Amygdala (tissue), 56 donors: Measurements from ENCODE around the gene RBMS3.
"Not testable (repeated sequence)": the region's sequence is repeated elsewhere in the genome, so short reads cannot be mapped to it uniquely, and the experiment has no call there.

Experiments
- DNase-seq, 56 donors: peaks; one replicate each; lab custom pipeline; 2025; lab: John Stamatoyannopoulos, UW

RBMS3 gene

DNA sequence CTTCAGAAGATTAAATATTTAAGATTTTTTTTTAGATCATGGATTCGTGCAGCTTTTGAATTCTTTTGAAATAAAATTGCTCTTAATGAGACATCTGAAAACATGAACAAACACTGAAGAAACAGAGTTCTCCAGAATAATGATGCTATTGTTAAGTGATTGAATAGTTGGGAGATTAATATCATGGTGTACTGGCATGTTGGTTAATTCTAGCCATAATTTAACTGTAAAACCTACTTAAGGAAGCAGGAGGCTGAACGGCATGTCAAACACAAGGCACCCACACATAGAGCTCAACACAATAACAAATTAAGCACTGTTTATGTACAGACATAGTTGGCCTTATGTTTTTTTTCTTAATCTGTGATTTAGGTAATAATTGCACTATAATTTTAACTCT lies 185.6 kb downstream of the RBMS3 start:
- no peak for DNase-seq

DNA sequence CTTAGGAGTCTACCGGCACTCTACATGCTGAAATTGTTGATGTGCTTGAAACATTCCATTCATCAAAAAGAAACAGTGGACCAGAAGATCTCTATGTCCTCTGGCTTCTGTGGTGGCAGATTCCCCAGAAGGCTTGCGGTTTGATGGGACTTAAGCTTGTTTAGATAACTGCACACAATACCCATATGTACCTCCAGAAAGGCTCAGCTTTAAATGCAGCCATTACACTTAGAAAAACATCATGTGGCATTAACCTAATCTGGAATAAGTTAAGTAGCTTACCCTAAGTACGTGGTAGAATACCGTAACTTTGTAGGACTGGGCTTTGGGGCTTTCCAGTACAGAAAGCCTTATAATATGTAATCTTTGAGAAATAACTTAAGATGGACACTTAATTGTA lies 187.3 kb downstream of the RBMS3 start:
- no peak for DNase-seq

DNA sequence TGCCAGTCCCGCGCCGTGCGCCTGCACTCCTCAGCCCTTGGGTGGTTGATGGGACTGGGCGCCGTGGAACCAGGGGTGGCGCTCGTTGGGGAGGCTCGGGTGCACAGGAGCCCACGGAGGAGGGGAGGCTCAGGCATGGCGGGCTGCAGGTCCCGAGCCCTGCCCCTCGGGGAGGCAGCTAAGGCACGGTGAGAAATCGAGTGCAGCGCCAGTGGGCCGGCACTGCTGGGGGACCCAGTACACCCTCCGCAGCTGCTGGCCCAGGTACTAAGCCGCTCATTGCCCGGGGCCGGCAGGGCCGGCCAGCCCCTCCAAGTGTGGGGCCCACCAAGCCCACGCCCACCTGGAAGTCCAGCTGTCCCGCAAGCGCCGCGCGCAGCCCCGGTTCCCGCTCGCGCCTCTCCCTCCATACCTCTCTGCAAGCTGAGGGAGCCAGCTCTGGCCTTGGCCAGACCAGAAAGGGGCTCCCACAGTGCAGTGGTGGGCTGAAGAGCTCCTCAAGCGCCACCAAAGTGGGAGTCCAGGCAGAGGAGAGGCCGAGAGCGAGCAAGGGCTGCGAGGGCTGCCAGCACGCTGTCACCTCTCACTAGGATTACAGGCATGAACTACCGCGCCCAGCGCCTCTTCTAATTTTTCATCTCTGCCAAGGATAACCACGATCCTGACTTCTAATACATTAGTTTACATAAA lies 192.8 kb downstream of the RBMS3 start:
- DNase-seq = not testable (repeated sequence)

DNA sequence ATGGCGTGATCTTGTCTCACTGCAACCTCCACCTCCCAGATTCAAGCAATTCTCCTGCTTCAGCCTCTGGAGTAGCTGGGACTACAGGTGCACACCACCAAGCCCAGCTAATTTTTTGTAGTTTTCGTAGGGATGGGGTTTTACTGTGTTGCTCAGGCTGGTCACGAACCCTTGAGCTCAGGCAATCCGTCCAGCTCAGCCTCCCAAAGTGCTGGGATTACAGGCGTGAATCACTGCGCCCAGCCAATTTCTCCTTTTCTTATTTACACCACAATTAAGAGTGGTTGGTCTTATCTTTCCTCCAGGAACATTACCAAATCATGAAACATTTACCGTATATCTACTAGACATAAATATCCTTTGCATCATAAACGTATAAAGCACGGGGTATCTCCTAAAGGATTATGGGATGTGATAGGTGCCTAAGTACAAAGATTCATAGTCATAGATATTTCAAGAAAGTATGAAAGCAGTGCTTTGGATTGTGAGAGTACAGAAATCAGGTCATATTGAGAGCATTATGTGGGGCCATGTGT lies 194.5 kb downstream of the RBMS3 start:
- no peak for DNase-seq

DNA sequence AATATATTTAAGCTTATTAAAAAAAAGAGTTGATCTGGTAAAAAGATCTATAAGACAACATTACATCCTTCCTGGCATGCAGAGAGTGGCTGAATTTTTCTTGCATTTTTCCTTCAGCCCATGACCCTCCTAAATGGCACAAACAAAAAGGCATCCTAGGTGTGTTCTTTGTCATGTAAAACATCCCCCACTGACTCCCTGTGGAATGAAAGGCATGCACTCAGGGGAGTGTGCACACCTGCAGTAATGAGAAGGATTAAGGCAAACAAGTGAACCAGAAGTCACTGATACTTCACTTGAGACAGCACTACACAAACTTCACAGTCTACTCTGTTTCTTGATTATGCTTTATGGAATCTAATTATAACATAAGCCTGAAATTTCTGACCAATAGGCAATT lies 195.0 kb downstream of the RBMS3 start:
- DNase-seq = no peak

DNA sequence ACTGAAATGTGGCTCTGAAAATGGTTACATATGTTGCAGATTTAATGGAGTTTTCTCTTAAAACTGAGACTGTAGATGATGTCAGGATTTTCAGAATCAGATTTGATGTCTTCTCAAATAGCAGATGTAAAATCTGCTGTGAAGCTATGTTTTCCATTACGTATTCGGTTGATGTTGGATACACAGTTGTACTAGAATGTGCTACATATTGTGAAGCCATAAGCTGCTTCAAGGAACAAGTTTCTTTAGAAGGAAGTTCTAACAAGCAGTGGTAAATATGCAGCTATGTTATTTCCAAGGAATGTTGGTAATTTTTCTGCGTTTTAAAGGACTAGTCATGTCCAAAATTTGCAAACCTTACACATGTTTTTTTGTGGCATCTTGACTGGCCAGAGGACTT lies 197.7 kb downstream of the RBMS3 start:
- no peak for DNase-seq

DNA sequence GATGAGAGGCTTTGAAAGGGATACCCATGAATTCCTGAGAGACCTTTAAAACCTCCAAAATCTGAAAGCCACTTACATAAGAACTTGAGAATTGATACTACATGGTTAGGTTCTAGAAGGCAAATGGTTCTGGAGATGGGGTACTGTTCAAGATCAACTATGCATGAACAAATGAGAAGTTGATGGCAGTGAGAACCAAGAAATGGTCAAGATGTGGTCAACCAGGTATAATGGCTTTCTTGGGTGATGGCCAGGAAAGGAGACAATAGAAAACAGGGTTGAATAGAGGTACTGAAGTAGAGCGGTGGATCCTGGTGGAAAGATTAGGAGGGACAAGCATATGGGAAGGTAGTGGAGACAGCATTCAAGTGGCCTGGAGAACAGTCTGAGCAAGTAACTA lies 200.4 kb downstream of the RBMS3 start:
- no peak for DNase-seq

DNA sequence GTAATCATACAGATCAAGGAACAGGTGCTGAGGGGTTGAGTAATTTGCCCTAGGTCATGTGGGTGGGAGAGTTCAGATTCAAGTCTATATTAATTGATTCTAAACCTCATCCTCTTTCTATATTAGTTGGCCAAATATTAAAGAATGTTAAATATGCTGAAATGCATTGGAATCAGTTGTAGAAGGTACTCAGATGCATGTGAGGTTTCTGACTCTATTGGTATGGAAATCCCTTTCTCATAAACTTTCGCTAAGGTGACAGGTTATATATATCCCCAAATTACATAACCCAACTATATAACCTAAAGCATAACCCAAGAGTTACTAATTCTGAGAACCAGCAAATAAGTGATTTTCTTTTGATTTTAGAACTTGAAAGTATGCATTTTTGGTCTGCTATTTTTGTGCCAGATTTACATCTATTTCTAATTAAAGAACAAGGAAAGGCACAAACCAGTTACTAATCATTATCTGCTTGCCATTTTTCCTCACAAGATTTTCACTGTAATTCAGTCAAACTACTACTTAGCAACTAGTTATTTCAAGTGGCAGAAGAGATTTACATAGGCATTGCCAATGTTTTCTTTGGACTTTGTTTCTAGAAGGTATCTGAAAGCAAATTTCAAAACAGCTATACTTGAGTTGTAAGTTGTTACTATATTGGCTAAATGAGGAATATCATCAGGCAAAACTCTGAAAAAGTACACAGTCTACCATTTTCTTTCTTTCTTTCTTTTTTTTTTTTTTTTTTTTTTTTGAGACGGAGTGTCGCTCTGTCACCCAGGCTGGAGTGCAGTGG lies 201.3 kb downstream of the RBMS3 start:
- DNase-seq = no peak

DNA sequence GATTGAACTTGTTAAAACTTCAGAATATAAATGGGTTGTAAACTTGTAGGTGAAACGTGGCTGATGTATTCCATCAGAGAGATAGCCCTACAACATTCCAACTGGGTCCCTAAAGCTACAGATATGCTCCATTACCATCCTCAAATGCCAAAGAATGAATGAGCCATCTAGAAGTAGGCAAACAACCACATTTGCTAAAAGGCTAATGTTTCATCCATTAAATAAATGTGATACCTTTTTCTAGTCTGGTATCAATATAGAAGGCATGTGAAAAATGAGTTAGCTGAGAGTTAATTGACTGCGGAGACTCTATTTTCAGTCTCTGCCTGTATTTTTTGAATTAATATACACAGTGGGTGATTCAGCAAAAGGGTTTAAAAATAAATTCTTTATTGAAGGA lies 203.8 kb downstream of the RBMS3 start:
- no peak for DNase-seq

DNA sequence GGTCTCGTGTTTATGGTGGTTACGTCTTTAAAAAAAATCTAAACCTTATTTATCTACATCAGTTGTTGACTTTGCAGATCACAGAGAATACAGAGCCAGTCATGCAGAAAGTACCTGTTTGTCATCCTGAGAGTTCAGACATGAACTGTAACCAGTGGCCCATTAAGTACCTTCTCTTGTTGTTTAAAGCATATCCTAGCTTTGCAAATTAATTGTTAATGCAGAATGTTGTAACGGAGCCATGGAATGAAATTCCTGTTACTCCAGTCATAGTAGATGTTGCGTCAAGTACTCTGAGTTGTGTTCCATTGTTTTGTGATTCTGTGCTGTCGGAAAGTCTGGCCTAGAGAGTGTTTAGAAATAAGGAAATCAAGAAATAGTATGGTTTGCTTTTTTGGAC lies 205.2 kb downstream of the RBMS3 start:
- DNase-seq = no peak

DNA sequence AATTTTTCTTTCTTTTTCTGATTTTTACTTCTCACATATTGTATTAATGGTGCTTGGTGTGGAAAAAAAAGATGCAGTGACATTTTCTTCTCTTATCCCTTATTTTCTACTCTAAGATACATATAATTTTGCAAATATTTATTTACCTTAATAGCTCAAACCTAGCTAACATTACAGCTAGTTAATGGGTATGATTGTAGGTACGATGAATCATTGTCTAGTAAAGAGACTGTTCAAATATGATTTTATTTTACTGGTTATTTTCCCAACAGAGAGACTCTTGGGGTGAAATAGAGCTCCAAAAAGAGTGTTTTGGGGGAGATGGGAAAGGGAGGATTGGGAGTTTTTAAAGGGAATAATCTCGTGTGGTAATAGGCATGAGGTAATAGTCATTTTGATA lies 206.0 kb downstream of the RBMS3 start:
- no peak for DNase-seq

DNA sequence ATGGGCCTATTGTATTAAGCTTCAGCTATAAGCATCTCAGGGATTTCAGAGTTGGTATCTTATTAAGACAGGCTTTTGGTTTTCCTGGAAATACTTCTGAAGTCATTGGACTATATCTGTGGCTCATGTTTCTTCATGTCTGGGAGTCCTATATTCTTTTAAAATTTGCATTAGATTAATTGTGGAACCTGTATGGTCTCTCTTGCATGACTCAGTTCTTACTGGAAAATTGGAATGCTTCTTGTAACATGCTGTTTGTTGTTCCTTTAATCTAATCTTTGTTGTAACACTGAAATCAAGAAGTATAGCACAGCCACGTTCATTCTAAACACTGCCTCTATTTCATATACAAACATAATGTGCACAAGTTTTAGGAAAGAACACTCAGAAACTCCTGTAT lies 208.1 kb downstream of the RBMS3 start:
- DNase-seq = no peak

DNA sequence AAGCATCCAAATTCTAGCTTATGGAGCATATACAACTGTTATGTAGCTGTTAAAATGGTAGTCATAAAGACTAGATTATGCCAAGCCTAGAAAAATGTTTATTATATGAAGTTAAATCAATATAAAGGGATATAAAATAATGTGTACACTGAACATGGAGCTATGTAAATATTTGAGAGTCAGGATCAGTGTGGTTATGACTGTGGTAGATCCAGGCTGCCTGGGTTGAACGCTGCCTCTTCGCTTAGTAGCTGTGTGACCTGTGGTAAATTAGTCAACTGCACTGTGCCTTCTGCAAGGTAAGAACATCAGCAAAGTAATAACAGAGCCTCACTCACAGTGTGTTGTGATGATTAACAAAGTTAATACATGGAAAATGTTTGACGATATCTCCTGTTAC lies 212.2 kb downstream of the RBMS3 start:
- no peak for DNase-seq

DNA sequence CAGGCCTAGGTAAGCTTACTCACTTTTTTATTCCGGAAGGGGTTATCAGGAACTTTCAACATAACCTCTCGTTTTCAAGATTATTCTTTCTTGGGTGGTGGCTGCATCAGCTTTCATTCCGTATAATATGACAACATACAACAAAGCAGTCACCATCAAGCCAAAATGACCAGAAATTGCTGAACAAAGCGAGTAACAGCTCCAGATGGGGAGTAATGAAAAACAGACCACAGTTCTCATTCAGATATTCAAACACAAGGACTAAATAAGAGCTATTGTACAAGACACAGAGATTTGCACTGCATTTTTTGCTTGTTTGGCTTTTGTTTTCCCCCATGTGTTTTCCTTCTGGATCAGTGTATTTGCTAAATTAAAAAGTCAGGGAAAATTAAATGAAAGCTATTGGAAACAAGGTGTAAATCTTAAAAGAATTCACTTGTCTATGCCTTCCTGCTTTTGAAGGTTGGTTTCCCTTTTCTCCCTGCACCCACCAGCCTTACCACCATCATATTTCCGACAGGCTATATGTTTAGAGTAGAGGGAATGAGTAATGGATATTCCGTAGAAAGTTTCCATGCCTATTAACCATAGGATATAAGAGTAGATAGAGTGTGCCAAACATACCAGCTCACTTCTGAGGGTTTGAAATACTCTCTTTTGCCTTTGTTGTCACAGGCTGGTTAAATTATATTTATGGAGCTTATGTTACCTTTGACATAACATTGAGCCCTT lies 213.6 kb downstream of the RBMS3 start:
- no peak for DNase-seq

DNA sequence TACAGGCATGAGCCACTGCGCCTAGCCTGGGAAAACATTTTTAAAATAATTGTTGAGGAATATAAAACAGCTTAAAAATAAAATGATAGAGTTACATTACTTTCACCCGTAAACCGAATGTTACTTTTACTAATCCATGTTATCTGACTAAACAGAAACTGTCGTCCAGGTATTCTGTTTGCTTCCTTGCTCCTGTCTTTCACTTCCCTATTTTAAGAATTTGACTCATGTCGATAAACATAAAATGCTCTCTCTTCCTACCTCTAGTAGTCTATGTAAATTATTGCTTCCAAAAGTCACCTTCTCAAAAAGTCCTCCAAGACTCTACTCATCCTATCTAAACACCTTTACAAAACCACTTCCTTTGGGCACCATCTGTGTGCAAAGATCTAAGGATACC lies 216.4 kb downstream of the RBMS3 start:
- no peak for DNase-seq

DNA sequence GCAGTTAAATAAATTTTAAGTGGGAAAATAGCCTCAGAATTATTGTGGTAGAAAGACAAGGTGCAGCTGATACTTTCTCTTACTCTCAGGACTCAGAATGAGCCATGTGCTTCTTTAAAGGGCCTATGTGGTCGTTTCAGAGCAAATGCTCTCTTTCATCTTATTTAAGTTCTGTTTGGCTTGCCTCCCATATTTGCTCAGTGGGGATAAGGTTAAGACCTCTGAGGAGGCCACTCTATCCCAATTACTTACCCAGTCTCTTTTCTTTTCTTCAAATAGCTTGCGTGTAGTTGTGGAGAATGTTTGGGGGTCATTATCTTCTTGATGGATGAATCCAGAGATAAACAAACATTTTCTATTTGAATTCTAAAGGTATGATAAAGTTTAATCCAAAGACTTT lies 221.9 kb downstream of the RBMS3 start:
- DNase-seq = no peak

DNA sequence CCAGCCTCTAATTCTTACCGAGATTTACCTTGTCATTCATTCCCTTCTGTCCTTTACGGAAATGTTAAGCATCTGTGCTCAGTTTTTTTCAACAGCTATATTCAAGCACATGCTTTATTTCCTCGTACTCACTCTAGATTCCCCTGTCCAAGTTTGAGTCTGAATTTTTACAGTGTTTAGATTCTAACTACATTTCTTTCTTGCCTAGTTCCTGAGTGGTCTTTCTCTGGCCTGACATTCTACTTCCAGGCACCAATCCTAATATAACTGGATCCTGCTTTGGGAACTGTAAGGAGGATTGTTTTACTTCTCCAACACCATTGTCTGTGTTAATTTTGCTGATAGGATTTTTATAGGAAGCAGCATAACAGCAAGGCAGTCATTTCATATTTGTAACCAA lies 222.4 kb downstream of the RBMS3 start:
- DNase-seq = no peak

DNA sequence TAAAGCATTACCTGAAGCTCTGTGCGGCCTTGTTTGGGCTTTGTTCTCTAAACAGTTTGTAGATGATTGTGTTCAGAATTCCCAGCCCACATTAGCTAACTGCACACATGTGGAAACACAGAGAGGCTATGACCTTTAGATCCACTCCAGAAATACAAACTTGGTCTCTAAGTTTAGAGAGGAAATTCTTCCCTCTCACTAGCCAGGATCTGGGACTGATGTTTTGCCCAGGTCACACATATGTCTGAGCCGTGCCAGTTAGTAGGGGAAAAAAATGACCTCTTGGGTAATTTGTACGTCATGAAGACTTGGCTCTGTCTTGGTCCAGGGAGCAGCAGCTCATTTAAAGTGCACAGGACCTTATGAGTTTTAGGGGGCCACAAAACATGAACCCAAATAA lies 223.1 kb downstream of the RBMS3 start:
- DNase-seq = no peak

DNA sequence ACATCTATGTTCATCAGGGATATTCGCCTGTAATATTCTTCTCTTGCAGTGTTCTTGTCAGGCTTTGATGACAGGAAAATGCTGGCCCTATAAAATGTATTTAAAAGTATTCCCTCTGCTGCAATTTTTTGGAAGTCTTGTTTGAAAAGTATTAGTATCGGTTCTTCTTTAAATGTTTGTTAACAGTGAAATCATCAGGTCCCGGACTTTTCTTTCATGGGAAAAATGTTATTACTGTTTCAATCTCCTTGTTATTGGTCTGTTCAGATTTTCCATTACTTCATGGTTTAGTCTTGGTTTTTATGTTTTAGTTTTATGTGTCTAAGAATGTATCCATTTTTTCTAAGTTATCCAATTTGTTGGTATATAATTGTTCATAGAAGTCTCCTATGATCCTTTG lies 225.6 kb downstream of the RBMS3 start:
- DNase-seq = no peak

DNA sequence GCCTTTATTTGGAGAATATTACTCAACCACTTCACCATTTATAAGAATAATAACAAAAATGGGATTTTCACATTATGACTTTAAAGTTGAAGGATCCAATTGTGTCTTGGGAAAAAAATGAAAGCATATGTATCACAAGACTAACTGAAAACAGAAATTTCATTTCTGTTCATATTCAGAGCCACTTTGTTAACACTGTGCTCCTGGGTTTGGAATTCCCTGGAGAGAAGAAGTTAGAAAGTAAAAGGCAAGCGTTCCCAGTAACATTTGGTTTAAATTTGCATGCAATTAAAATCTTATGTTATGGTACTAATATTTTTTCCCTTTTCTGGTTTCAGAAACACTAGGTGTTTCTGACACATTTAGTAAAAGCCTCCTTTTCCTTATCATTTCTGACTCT lies 230.8 kb downstream of the RBMS3 start:
- no peak for DNase-seq

DNA sequence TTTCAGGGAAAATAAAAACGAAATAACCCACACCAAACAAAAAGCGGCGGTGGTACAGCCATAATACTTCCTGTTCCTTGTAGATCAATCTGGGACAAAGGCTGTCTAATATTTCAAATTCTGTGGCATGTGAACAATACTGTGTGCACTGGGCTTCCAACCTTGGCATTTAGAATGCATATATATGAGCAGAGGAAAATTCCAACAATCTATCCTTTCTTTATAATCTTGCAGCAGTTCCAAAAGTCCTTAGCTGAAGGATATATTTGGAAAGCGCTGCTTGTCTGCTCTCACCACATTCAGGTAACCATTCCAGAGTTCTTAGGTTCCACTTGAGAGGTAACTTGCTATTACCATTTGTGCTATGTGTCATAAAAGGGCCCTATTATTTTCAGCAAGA lies 231.8 kb downstream of the RBMS3 start:
- no peak for DNase-seq
